K562 (cell line): ENCODE measurements around the gene C17orf114.

Source experiments
- BHLHE40 ChIP-seq: IDR thresholded peaks from 2 replicates; pipeline ENCODE4 v1.6.1; 2011; ENCODE audit warnings: low read length, improper control_type of control experiment
- CHD1 ChIP-seq: fragments of 200-600 bp; sonication (generic); IDR thresholded peaks from one replicate; pipeline ENCODE4 v1.6.1; 2012; ENCODE audit warnings: mild to moderate bottlenecking, moderate library complexity, low read length, inconsistent platforms
- DNMT1 ChIP-seq: fragments of 450-650 bp; IDR thresholded peaks from 2 replicates; pipeline ENCODE4 v1.6.1; 2016; ENCODE audit warnings: antibody characterized with exemption, mild to moderate bottlenecking
- E2F6 ChIP-seq, 2 experiments: IDR thresholded peaks; 2 replicates each; pipeline ENCODE4 v1.6.1; 2011; ENCODE audit warnings: borderline replicate concordance in 1 of 2, control low read depth in 1 of 2, low read depth in 1 of 2, low read length in 1 of 2, mild to moderate bottlenecking in 1 of 2, mixed read lengths in 1 of 2, moderate library complexity in 1 of 2; ENCODE audit not compliant: insufficient read depth in 1 of 2, insufficient read length in 1 of 2, poor library complexity in 1 of 2, severe bottlenecking in 1 of 2; ENCODE audit errors: extremely low read depth in 1 of 2
- ETV5 ChIP-seq: sonication (generic); formaldehyde crosslinking; IDR thresholded peaks from 2 replicates; pipeline ENCODE4 v1.4.0; 2020; ENCODE audit warnings: low read depth, mild to moderate bottlenecking, missing genetic modification reagents
- GABPB2 ChIP-seq: fragments of 250-450 bp; sonication (Bioruptor Pico); conservative IDR thresholded peaks from 2 replicates; pipeline ENCODE4 v1.5.1; 2021; ENCODE audit warnings: mild to moderate bottlenecking
- MEIS2 ChIP-seq: fragments of 450-650 bp; IDR thresholded peaks from 2 replicates; pipeline ENCODE4 v1.6.1; 2014; ENCODE audit warnings: mild to moderate bottlenecking; ENCODE audit not compliant: partially characterized antibody
- RREB1 ChIP-seq: fragments of 250-450 bp; sonication (Bioruptor Pico); IDR thresholded peaks from 2 replicates; pipeline ENCODE4 v1.4.0; 2020
- SNRNP70 ChIP-seq: fragments of 200-400 bp; formaldehyde crosslinking; optimal IDR thresholded peaks from 2 replicates; pipeline ENCODE3; 2017; ENCODE audit warnings: low read depth, low read length
- VEZF1 ChIP-seq: fragments of 200-800 bp; sonication (Bioruptor generic); IDR thresholded peaks from 2 replicates; pipeline ENCODE4 v1.6.1; 2017; ENCODE audit warnings: missing genetic modification characterization, missing compliant biosample characterization
- ZNF232 ChIP-seq: sonication (generic); formaldehyde crosslinking; IDR thresholded peaks from 2 replicates; pipeline ENCODE4 v1.8.0; 2022; ENCODE audit warnings: mild to moderate bottlenecking, missing genetic modification reagents
- ZNF263 ChIP-seq: sonication (generic); formaldehyde crosslinking; IDR thresholded peaks from 2 replicates; pipeline ENCODE4 v1.8.0; 2022; ENCODE audit warnings: mild to moderate bottlenecking, missing genetic modification reagents, borderline replicate concordance
- ZNF274 ChIP-seq: IDR thresholded peaks from 2 replicates; pipeline ENCODE4 v1.6.1; 2011; ENCODE audit warnings: low read depth, mild to moderate bottlenecking, low read length, moderate library complexity, borderline replicate concordance
- ZNF592 ChIP-seq: fragments of 450-650 bp; IDR thresholded peaks from 2 replicates; pipeline ENCODE4 v1.6.1; 2017; ENCODE audit warnings: antibody characterized with exemption, mild to moderate bottlenecking

Gene C17orf114

GRCh38 chr17:4839965-4840892 lies 38.1 kb upstream of the C17orf114 start (continued):
- TF ChIP-seq RREB1 (CRISPR knock-in tag) (no peak), MEIS2 (peak; percentile 78), SNRNP70 (no peak), GABPB2 (no peak), VEZF1 (no peak), BHLHE40 (no peak), ETV5 (CRISPR knock-in tag) (0 out of 2 replicates have a peak, but pooled peaks have one; percentile 23), E2F6 (IDR thresholded peaks at IDR 0.05; ENCODE audit: borderline replicate concordance in 1 of 2, extremely low read depth in 1 of 2, insufficient read depth in 1 of 2, insufficient read length in 1 of 2, low read depth in 1 of 2, low read length in 1 of 2, poor library complexity in 1 of 2, severe bottlenecking in 1 of 2) (no peak), ZNF274 (no peak), ZNF263 (CRISPR knock-in tag) (no peak), ZNF592 (no peak), CHD1 (no peak), DNMT1 (no peak), ZNF232 (no peak)
